HG03520 (cell line): ENCODE measurements around the gene EPHA2.

Experiments used
- ATAC-seq: cut with Tn5 transposase; IDR thresholded peaks from one replicate; pipeline ENCODE4 v1.9.1; 2021; ENCODE audit warnings: mild to moderate bottlenecking, moderate library complexity; ENCODE audit not compliant: unreplicated experiment

The EPHA2 gene

GRCh38 chr1:16076031-16076864, 79.6 kb downstream of the EPHA2 start:
- ATAC-seq = no peak

- no peak for ATAC-seq
Observed at GRCh38 chr1:16075337-16076030, 80.4 kb downstream of the EPHA2 start.
